Endometrial microvascular endothelial cells (primary cell): ENCODE data around the gene BRI3BP. TPM values are rescaled to one million over a fixed set of nuclear protein-coding genes. Genes with fewer than 3 reads are reported as not detected.
"Not testable (repeated sequence)": the region's sequence is repeated elsewhere in the genome, so short reads cannot be mapped to it uniquely, and the experiment has no call there.

Experiments used
- in situ Hi-C: cut with HindIII; loops from 2 replicates; pipeline ENCODE4 v1.10.0; 2017; ENCODE audit warnings: low sequenced_read_pairs, low pct_unique_long_range_greater_than_20kb; ENCODE audit errors: inconsistent ontology term
- total RNA-seq: library from RNA; depleted of rRNA; stranded (reverse); fragments of >200 nt; gene quantifications from one replicate; pipeline ENCODE4 v1.2.3, GENCODE V29; 2015; ENCODE audit errors: inconsistent ontology term

BRI3BP gene
- total RNA-seq, 1 donor from 2014 or later, result 7.3 TPM

- in situ Hi-C loops, result no loop called here
Observed at GRCh38 chr12:125055591-125055990, 62.1 kb downstream of the BRI3BP start.

DNA sequence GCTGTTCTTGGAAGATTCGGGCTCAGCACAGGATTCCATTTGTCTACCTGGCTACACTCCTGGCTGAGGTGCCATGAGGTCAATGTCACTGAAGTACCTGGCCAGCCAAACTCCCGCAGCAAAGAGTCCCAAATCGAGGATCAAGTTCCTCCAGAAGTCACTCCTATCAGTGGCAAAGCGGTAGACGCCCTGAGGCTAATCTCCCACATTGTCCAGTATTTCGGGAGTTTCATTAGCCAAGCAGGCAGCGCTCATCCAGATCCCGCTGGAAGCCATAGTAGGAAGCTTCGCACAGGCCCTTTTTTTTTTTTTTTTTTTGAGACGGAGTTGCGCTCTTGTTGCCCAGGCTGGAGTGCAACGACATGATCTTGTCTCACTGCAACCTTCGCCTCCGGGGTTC, 62.9 kb downstream of the BRI3BP start:
- in situ Hi-C loops, result no loop called here

- in situ Hi-C loops, result no loop called here
Observed at GRCh38 chr12:125057708-125058107, 64.3 kb downstream of the BRI3BP start.

- in situ Hi-C loops, result no loop called here
Observed at GRCh38 chr12:125061229-125061628, 67.8 kb downstream of the BRI3BP start.

DNA sequence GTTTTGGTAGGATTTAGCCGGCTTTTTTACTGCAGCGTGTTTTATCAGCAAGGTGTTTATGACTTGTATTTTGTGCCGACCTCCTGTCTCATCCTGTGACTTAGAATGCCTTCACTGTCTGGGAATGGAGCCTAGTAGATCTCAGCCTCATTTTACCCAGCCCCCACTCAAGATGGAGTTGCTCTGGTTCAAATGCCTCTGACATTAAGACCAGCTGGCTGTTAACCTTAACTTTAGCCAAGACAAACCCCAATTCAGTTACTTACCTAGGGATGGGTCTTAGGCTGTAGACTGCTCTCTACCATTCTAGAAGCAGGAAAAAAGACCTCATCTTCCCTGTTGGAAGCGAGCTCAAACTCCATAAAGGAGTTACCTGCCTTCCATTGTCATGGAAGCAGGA, 70.1 kb downstream of the BRI3BP start:
- in situ Hi-C loops, result not testable (repeated sequence)

- in situ Hi-C loops, result no loop called here
Observed at GRCh38 chr12:125064492-125064891, 71.0 kb downstream of the BRI3BP start.

DNA sequence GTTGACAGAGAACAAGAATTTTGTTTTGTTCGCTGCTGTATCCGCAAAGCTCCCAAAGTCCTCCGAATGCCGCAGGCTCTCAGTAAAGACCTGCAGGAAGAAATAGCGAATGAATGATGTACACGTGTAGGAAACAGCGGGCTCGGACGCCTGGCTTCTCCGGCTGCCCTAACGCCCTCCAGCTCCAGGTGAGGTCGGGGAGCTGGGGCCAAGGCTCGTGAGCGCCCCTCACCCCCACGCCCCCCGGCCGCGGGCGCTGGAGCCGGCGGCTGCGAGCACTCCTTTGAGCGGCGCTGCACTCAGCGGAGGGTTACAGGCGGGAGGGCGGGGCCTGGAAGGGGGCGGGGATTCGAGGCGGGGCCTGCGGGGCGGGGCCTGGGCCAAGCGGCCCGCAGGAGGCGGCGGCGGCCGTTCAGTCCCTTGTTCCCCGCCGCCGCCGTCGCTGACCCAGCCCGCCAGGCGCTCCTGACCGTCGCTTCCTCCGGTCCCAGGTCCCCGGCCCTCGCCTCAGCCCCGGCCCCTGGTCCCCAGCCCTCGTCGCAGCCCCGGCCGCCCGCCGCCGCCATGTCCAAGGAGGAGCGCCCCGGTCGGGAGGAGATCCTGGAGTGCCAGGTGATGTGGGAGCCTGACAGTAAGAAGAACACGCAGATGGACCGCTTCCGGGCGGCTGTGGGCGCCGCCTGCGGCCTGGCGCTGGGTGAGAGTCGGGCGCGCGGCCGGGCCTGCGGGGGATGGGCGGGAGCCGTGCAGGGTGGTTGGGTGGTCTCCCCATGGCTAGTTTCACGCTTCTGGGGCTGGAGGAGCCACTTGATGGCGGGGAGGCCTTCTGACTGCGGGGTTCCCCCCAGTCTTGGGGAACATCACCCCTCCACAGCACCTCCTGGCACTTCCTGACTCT, 71.8 kb downstream of the BRI3BP start, which contains the start of gene AACS:
AACS (plus strand) TSS at position 415 of the 898 bp plus-strand sequence; CDS start at position 565, 150 bp downstream.
- in situ Hi-C loops, result no loop called here

DNA sequence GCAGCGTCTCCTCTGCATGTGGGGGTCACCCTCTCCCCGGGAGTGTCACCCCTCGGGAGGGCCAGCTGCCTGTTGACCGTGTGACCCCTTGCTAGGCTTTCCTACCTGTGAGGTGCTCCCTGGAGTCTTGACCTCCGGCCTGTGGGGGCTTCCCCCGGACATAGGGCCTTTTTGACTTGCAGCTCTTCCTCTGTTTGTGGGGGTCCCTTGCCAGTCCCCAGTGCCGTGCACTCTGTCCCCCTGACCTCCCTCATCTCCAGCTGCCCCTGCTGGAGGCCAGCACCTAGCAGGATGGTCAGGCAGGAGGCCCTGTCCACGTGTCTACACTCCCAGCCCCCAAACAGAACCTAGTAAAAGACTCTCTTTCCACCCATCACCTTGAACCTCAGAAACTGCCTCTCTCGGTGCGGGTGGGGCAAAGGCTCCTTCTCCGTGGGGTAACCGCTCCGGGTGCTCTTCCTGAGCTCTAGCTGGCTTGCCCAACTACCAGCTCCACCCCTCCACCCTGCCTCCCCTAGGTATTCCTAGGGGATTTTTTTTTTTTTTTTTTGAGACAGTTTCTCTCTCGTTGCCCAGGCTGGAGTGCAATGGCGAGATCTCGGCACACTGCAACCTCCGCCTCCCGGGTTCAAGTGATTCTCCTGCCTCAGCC, 72.6 kb downstream of the BRI3BP start:
- in situ Hi-C loops, result no loop called here

GRCh38 chr12:125068391-125068790, 74.9 kb downstream of the BRI3BP start:
- in situ Hi-C loops, result no loop called here

DNA sequence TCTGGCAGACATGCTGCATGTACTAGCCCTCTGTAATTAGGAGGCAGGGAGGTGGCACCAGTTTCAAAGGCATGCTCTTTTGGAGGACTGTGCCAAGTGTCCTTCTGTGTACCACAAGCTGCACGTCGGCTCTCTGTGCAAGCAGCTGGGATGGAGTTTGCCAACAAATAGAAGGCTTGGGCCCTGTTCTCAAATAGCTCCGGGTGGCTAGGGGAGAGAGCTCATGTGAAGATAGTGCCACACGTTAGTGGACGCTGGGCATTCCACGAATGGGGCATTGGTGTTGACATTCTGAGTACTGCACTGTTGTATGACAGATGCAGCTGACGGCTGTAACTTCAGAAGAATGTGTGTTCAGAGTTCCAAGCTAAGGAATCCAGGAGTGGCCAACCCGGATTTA, 76.2 kb downstream of the BRI3BP start:
- in situ Hi-C loops, result no loop called here

- in situ Hi-C loops, result no loop called here
Observed at GRCh38 chr12:125070112-125070511, 76.7 kb downstream of the BRI3BP start.

GRCh38 chr12:125070661-125071390, 77.4 kb downstream of the BRI3BP start:
- in situ Hi-C loops, result no loop called here

GRCh38 chr12:125071456-125071855, 78.0 kb downstream of the BRI3BP start:
- in situ Hi-C loops, result no loop called here

DNA sequence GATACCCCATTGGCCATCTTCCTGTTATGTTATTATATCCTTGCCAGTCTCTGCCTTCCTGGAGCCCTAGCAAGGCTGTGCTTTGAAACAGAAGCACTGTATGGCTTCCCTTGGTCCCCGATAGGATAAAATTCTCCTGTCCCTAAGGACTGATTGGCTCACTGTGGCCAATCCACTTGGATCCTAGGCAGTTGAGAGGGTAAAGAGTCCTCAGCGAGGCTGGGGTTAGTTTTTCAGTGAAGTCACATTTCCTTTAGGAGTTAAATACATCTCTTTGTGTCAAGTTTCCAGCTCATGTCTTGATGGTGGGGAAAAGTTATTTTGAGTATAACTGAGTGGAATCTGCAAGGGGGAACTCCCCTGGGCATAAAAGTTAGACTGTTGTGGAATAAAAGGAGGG, 79.1 kb downstream of the BRI3BP start:
- in situ Hi-C loops, result no loop called here

DNA sequence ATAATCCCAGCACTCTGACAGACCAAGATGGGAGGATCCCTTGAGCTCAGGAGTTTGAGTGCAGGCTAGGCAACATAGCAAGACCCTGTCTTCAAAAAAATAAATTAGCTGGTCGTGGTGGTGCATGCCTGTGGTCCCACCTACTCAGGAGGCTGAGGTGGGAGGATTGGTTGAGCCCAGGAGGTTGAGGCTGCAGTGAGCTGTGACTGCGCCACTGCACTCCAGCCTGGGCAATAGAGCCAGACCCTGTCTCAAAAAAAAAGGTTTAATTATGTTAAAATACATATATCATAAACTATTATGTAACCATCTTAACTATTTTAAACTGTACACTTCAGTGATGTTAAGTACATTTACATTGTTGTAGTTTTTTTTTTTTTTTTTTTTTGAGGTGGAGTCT, 80.8 kb downstream of the BRI3BP start:
- in situ Hi-C loops, result not testable (repeated sequence)

- in situ Hi-C loops, result no loop called here
Observed at GRCh38 chr12:125076103-125076502, 82.7 kb downstream of the BRI3BP start.

DNA sequence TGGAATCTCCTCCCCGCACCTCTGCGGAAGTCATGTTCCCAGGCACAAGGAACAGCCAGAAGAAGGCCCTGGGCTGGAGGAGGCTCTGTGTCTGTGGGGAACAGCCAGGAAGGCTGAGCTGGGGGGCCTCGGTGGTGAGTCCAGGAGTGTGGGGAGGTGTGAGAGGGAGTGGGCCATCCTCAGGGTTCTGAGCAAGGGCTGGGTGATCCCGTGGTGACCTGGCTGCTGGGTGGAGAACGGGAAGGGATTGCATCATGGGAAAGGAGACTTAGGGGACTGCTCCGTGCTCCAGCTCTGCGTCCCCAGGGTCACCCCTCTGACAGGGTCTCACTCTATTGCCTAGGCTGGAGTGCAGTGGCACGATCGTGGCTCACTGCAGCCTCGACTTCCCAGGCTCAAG, 85.6 kb downstream of the BRI3BP start:
- in situ Hi-C loops, result no loop called here

GRCh38 chr12:125079648-125080645, 86.5 kb downstream of the BRI3BP start:
- in situ Hi-C loops, result no loop called here
